Measurements from ENCODE around the gene PRXL2C. TPM values are rescaled to one million over a fixed set of nuclear protein-coding genes. Genes with fewer than 3 reads are reported as not detected.

The PRXL2C gene
- total and polyA plus RNA-seq, 2 experiments from 2014 or later = 8.8 to 11.0 TPM

- Histone ChIP-seq H3K9me2 (replicated peaks; ENCODE audit: insufficient read depth) (no peaks in the 10 kb centered on the region), H3K27me3 (no peaks in the 10 kb centered on the region), H3K4me2 (no peak overlapping the region), H3K4me3 (no peak overlapping the region), H3K4me1 (ENCODE audit: insufficient read depth) (peaks cover 8% of the 10 kb centered on the region), H2AFZ (no peak overlapping the region), H3K79me2 (peaks cover 71% of the 10 kb centered on the region), H3K9me3 (ENCODE audit: low read depth) (no peaks in the 10 kb centered on the region), H3K36me3 (replicated peaks; ENCODE audit: insufficient read depth, low read depth) (no peaks in the 10 kb centered on the region), H3K27ac (no peak overlapping the region), H4K20me1 (ENCODE audit: insufficient read depth, poor library complexity, severe bottlenecking) (no peaks in the 10 kb centered on the region)
- DNase-seq (ENCODE audit: low spot score) = no peak
- no peak for TF ChIP-seq EZH2phosphoT487 (IDR thresholded peaks at IDR 0.05; ENCODE audit: low read depth, severe bottlenecking, unreplicated experiment)
- no peak for TF ChIP-seq EZH2 (IDR thresholded peaks at IDR 0.05; ENCODE audit: borderline replicate concordance)
- no peak for TF ChIP-seq CTCF (IDR thresholded peaks at IDR 0.05; ENCODE audit: poor library complexity)
Measured at GRCh38 chr9:96609732-96610131, 45.4 kb downstream of the PRXL2C start.

GRCh38 chr9:96607971-96608370, 47.1 kb downstream of the PRXL2C start:
- peaks cover 62% of the 10 kb centered on the region for H3K79me2 ChIP-seq
- 65% methylated on average over 3 of the region's 3 CpGs for WGBS (ENCODE audit: low lambda C conversion rate, missing lambda C conversion rate)

DNA sequence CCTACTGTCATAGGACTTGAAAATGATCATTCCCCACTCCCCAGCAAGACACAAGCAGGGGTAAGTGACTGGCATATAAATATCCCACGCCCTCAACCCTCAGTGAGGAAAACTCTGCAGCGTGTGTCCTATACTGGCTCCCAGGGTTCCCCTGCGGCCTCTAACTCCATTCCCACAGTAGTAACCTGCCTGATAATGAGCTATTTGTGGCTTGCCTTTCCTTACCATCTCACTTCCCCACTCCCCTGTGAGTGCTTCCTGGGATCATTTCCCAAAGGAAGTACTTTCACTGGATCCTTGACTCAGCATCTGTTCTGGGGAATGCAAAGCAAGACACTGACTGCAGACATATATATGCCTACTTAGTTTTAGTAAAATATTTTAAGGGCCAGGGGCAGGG, 49.8 kb downstream of the PRXL2C start:
- no peaks in the 10 kb centered on the region for H3K9me2 ChIP-seq (replicated peaks; ENCODE audit: insufficient read depth)
- no peaks in the 10 kb centered on the region for H4K20me1 ChIP-seq (ENCODE audit: insufficient read depth, poor library complexity, severe bottlenecking)

More at GRCh38 chr9:96607971-96608370, 47.1 kb downstream of the PRXL2C start:
- Histone ChIP-seq H4K20me1 (ENCODE audit: insufficient read depth, poor library complexity, severe bottlenecking) (no peaks in the 10 kb centered on the region), H3K27me3 (no peaks in the 10 kb centered on the region), H2AFZ (no peak overlapping the region), H3K36me3 (replicated peaks; ENCODE audit: insufficient read depth, low read depth) (no peaks in the 10 kb centered on the region), H3K9me3 (ENCODE audit: low read depth) (no peaks in the 10 kb centered on the region), H3K4me2 (no peak overlapping the region), H3K9me2 (replicated peaks; ENCODE audit: insufficient read depth) (no peaks in the 10 kb centered on the region), H3K27ac (no peak overlapping the region), H3K4me3 (no peak overlapping the region), H3K4me1 (ENCODE audit: insufficient read depth) (peaks cover 8% of the 10 kb centered on the region)
- no peak for DNase-seq (ENCODE audit: low spot score)
- no peak for TF ChIP-seq CTCF (IDR thresholded peaks at IDR 0.05; ENCODE audit: poor library complexity)
- no peak for TF ChIP-seq EZH2 (IDR thresholded peaks at IDR 0.05; ENCODE audit: borderline replicate concordance)
- no peak for TF ChIP-seq EZH2phosphoT487 (IDR thresholded peaks at IDR 0.05; ENCODE audit: low read depth, severe bottlenecking, unreplicated experiment)

DNA sequence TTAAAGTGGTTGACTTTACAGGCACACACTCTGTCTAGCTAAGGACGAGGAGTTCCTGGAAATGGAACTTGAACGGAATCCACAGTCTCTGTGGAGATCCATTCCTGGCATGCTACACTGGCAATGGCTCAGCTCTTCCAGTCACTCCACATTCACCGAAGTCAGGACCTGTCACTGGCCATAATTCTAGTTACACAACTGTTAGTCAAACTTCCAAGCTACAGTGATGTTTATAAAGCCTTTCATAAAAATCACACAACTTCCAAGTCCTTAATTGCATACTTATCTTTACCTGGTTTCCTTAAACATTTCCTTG, 51.2 kb downstream of the PRXL2C start:
- no peak overlapping the region for H3K4me3 ChIP-seq
- no peak overlapping the region for H3K4me2 ChIP-seq

More for the DNA sequence above, 49.8 kb downstream of the PRXL2C start:
- Histone ChIP-seq H3K27me3 (no peaks in the 10 kb centered on the region), H3K36me3 (replicated peaks; ENCODE audit: insufficient read depth, low read depth) (no peaks in the 10 kb centered on the region), H3K4me3 (no peak overlapping the region), H3K27ac (no peak overlapping the region), H3K4me1 (ENCODE audit: insufficient read depth) (no peaks in the 10 kb centered on the region), H3K9me3 (ENCODE audit: low read depth) (no peaks in the 10 kb centered on the region), H3K79me2 (peaks cover 60% of the 10 kb centered on the region), H3K4me2 (no peak overlapping the region), H2AFZ (no peak overlapping the region)
- no peak for TF ChIP-seq EZH2 (IDR thresholded peaks at IDR 0.05; ENCODE audit: borderline replicate concordance)
- no peak for DNase-seq (ENCODE audit: low spot score)
- WGBS (ENCODE audit: low lambda C conversion rate, missing lambda C conversion rate) = 92% methylated on average over 3 of the region's 3 CpGs

More for the DNA sequence above, 51.2 kb downstream of the PRXL2C start:
- no peak for DNase-seq (ENCODE audit: low spot score)
- no peaks in the 10 kb centered on the region for H4K20me1 ChIP-seq (ENCODE audit: insufficient read depth, poor library complexity, severe bottlenecking)
- H3K27ac ChIP-seq = no peak overlapping the region
- no peaks in the 10 kb centered on the region for H3K27me3 ChIP-seq
- H3K4me1 ChIP-seq (ENCODE audit: insufficient read depth) = no peaks in the 10 kb centered on the region
- no peak overlapping the region for H2AFZ ChIP-seq
- WGBS (ENCODE audit: low lambda C conversion rate, missing lambda C conversion rate) = 82% methylated on average over 3 of the region's 3 CpGs
- H3K9me2 ChIP-seq (replicated peaks; ENCODE audit: insufficient read depth) = no peaks in the 10 kb centered on the region
- no peaks in the 10 kb centered on the region for H3K9me3 ChIP-seq (ENCODE audit: low read depth)
- H3K79me2 ChIP-seq = peaks cover 57% of the 10 kb centered on the region
- TF ChIP-seq CTCF (IDR thresholded peaks at IDR 0.05; ENCODE audit: poor library complexity) (no peak), EZH2 (IDR thresholded peaks at IDR 0.05; ENCODE audit: borderline replicate concordance) (no peak), EZH2phosphoT487 (IDR thresholded peaks at IDR 0.05; ENCODE audit: low read depth, severe bottlenecking, unreplicated experiment) (no peak)
- H3K36me3 ChIP-seq (replicated peaks; ENCODE audit: insufficient read depth, low read depth) = no peaks in the 10 kb centered on the region

Data from hepatocyte (in vitro differentiated cells).